HG03139 (cell line): ENCODE measurements around the gene FGF12.

Experiments used
- ATAC-seq: cut with Tn5 transposase; IDR thresholded peaks from one replicate; pipeline ENCODE4 v1.9.1; 2021; ENCODE audit not compliant: unreplicated experiment

Gene FGF12

DNA sequence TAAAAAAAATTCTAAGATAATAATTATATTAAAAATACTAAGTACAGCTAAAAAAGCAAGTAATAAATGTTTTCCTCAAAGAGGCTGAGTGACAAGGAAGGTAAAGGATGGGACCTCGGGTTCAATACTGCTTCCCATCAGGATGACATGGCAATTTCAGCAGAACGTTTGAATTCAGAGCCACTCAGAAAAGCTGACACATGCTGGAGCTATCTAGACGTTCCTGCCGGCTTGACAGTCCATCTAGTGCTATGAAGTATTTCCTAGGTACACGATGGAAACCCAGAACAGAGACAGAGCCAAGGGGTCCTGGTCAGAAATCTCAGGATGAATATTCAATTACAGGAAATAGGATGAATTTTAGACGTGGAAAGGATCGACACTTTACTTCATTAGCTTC, 361.8 kb downstream of the FGF12 start:
- no peak for ATAC-seq

DNA sequence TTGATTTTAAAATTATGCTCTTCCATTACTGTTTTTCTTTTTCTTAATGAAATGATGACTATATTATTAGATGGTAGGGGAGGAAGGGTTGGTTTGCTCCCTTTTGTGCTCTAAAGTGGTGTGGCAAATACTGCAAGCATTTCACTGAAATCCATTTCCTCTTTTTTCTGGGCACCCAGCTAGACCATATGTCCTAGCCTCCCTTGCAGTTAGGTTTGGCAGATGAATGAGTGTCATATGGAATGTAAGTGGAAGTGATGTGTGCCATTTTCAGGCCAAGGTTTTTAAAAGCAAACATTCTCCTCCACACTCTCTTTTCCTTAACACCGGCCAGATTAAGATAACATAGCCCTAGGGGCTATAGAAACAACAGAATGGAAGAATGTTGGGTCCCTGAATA, 363.0 kb downstream of the FGF12 start:
- ATAC-seq: no peak

DNA sequence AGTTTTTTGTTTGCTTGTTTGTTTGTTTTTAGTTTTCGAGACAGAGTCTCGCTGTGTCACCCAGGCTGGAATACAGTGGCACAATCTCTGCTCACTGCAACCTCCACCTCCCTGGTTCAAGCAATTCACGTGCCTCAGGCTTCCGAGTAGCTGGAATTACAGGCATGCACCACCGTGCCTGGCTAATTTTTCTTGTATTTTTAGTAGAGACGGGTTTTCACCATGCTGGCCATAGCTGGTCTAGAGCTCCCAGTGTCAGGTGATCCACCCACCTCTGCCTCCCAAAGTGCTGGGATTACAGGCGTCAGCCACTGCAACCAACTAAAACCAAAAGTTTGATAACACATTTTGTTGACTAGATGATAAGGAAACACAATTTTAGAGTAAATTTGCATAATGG, 372.7 kb downstream of the FGF12 start:
- ATAC-seq: no peak

DNA sequence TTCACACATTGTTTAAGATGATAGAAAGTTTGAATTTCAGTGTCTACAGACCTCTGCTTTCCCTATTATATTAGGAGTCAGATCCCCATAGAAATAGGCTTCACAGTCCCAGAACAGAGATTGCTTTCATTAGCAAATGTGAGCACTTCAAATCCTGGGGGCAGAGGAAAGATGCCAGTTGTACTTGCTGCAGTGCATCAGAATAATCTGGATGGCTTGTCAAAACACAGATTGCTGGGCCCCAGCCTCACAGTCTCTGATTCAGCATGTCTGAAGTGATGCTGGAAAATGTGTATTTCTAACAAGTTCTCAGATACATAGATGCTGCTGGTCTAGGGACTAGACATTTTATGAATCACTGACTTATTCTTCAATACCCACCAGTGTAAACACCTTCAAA, 375.2 kb downstream of the FGF12 start:
- ATAC-seq: no peak

DNA sequence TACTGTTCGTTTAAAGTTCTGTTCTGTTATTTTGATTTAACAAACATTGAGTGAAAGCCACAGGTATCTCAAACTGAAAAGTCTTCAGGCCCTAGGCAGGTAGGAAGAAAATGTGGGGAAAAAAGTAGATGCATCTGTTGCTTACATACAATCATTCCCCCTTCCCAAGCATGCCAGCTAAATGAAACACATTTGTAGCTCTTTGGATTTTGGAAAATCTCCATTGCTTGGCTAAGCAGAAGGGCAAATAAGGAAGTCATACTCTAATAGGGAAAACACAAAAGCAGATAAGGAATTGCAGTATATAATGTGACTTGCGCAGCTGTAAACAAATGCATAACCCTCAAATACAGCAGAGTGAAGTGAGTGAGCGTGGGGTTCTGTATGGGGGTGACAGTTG, 375.9 kb downstream of the FGF12 start:
- no peak for ATAC-seq

DNA sequence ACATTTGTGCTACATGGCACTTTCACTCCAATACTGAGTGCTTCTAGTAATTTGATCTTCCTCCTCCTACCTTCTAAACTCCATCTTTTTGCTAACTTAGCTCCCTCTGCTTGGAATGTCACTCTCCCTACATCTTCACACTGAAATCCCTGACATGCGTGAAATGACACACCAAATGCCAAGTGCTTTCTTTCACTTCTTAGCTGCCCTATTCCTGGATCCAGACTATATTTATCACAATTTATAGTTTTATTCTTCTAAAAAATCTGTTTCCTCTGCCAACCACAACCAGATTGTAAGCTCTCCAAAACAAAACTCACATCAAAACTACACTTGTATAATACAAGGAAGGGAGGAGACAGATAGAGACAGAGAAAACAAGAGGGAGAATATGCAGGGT, 387.3 kb downstream of the FGF12 start:
- no peak for ATAC-seq

DNA sequence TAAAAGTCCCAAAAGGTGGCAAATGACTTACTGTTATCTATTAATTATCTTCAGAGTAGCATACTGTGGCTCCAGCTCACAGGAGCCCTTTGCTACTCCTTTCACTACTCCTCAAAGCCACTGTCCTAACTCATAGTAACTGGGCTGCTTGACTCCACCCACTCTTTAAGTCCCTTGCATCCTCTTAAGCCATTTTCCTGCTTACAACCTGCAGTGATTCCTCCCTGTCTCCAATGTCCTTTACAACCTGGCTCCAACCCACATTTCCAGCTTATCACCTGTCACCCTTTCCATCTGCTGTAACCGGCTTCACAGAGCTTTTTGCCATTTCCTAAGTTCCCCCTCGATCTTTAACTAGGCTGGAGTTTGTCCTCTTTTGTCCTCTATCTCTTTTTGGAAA, 388.1 kb downstream of the FGF12 start:
- ATAC-seq: no peak

DNA sequence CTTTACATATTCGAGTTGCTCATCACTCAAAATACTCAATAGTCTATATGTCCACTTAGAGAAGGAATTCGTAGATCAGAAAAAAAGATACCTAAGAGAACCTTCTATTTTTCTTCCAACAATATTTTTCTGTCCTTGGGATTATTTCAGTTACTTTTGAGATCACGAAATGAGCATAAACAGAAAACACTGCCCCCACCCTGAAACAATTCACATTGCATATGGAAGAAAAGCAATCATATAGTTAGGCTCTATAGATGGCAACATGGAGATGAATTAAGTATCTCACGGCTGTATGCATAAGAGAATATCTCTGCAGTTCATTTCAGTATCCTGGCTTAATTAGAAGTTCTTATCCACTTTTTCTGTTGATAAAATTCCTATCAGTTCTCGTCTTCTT, 391.1 kb downstream of the FGF12 start:
- ATAC-seq: no peak

DNA sequence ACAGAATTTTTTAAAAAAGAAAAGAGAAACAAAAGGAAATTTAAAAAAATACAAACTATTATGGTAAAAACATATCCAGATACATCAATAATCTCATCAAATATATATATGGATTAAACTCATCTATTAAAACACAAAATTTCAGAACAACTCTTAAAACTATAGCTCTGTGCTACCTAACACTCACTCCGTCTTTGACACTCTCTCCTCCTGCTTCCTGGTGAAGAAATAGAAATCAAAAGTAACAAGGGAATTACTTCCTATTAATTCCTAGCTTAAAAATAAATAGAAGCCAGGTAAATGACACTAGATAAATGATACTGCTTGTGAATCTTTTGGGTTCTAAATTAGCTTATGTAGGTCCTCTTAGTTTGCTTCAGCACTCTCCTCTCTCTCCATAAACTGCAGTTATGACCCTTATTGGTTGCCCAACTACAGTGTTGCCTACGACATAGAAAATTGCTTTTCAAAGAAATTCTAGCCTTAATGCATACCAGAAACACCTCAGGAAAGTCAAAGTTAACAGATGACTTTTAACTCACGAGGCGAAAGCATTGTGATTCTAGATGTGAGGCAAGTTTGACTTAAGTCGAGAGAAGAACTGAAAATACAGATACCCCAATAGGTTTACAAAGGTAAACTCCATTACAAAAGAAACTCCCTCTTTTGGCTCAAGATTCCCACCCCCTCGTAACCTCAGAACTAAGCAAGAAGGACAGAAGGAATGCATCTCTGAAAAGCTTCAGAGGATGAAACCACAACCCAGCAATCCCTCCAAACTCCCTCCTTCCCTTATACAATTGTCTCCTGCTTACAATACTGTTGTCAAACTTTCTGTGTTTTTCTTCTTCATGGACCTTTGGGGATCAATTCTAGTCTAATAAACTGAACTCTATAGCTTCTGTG, 394.7 kb downstream of the FGF12 start:
- no peak for ATAC-seq

DNA sequence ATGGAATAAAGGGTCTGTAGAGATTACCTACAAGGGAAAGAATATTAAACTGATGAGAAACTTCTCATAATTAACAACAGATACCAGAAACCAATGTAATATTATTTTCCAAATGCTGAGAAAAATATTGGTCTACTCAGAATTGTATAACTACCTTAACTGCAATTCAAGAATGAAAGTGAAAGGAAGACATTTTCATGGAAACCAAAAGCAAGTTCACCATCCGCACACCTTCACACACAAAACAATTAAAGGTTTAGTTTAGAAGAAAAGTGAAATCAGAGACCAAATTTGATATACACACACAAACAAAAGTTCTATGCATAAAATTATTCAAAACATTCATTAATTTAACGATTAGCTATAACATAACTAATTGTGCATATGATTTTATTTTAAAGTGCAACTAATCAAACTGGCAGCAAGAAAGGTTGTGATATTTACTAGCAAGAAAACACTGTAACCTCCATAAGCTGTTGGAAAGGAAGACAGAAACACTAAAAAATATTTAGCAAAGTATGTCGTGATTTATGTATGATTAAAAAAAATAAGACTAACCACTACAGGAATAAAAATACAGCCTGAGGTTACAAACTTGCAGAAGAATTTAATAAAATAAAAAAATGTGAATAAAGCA, 395.5 kb downstream of the FGF12 start:
- no peak for ATAC-seq

DNA sequence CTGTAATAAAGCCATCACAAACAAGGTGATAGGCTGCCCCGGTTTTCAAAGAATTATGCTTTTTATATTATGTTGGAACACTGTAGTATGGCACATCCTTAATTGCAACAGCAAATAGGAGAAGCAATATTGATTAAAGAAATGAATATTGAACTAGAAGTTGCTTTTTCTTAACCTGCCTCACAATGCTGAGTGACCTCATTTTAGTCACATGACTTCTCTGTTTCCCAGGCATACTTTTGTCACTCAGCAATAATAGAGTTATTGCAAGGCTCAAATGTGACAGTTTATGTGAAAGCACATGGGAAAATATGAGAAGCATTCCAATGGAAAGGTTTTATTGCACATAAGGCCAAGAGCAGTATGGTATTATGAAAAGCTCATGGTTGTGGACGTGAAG, 400.7 kb downstream of the FGF12 start:
- no peak for ATAC-seq

DNA sequence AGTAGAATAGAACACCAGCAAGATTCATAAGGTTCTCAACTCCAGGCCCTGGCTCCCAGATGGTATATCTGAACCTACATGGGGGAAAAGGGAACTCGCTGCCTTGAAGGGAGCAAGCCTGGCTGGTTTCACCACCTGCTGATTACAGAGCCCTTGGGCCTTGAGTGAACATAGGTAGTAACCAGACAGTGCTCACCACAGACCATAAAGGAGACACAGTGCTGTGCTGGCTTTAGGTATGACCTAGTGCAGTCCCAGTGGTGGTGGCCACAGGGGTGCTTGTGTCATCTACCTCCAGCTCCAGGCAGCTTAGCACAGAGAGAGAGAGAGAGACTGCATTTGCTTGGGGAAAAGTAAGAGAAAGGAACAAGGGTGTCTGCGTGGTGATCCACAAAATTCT, 409.8 kb downstream of the FGF12 start:
- no peak for ATAC-seq

DNA sequence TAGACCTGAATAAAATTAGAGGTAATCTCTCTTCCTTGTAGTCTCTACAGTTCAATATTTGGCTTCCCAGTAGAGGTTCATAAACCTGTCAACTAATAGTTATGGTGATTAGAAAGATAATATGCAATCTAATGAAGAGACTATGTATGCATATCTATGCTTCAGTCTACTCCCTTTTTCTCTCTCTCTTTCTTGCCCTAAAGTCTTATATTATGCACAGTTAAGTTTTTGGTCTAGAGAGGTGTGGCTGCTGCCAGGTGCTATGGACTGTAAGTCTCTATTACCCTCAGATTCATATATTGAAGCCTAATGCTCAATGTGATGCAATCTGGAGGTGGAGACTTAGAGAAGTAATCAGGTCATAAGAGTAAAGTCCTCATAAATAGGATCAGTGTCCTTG, 413.7 kb downstream of the FGF12 start:
- ATAC-seq: no peak

DNA sequence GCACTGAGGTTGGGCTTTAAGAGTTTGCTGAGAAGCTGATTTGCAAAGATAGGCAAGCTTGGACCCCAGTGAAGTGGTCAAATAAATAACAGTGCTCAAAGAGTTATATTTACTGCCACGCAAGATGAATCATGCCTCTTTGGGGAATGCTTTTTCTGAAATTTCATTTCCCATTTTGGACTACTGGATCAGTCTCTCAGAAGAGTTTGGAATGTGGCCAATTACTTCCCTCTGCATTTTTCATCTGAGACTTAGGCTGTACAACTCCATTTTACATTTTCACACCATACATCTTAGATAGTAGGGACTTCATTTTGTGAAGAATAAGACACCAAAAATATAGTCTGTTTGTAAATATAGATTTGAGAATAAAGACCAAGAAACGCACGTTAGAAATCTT, 419.7 kb downstream of the FGF12 start:
- no peak for ATAC-seq

DNA sequence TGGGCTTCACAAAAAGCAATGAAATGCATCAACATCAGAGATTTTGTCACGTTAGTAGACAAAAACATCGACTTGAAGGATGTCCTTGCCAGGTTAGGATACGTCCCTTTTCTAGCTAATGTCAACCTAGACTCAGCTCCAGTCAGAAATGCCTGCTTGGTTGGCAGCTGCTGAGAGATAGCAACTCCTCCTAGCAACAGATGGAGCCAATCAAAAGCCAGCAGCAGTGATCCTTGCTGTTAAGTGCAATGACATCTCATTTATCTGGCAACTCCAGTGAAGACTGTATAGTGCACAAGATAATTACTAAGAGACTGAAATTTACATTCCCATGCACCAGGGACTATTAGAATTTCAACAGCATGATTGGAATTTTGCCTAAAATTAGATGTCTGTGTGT, 424.1 kb downstream of the FGF12 start:
- no peak for ATAC-seq

DNA sequence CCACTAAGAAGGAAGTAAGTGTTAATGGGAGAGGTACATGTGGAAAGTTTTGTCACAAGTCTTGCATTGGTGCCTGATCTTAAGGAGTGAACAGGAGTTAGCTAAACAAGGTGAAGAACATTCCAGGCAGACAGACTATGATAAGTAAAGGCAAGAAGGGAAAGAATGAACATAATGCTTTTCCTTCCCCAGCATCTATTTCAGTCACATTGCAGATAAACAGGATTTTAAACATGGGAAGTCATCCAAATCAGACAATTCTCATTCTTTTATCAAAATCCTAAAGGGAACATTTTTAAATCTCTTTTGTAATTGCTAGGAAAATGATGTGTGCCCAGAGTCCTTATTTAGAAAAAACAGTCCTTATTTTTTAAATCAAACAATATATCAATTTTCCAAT, 424.6 kb downstream of the FGF12 start:
- ATAC-seq: no peak

DNA sequence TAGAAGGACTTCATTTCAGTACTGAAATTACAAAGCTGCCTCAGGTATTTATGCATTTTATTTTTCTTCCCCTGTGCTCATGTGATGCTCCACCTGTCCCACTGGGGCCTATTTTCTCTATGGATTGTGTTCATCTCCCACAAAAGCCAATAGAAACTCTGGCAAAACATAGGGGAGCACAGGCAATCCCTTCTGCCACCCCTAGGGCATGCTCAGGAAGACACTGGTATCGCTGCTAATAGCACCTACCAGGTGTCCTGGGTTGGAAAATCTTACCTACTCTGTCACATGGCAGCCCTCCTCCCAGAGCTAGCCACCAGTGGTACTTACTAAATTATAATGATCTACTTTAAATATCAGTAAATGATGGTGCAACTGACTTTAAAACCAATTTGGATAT, 427.4 kb downstream of the FGF12 start:
- no peak for ATAC-seq

DNA sequence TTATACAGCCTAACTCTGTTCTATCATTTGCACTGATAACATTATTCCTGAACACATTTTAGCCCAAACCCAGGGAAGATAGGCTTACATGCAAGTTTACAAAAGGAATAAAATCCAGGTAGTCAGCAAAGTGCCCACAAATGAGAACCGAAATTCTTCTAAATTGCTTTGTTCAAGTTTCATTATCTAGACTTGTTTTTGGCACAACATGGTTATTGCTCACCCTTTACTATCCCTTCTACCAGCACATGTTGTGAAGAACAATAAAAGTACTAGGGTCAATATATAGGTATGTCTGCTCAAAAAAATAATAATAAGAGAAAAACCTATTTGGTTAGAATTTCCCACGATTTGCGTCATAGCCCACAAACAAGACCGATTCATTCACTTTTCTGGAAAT, 430.5 kb downstream of the FGF12 start:
- ATAC-seq: no peak

DNA sequence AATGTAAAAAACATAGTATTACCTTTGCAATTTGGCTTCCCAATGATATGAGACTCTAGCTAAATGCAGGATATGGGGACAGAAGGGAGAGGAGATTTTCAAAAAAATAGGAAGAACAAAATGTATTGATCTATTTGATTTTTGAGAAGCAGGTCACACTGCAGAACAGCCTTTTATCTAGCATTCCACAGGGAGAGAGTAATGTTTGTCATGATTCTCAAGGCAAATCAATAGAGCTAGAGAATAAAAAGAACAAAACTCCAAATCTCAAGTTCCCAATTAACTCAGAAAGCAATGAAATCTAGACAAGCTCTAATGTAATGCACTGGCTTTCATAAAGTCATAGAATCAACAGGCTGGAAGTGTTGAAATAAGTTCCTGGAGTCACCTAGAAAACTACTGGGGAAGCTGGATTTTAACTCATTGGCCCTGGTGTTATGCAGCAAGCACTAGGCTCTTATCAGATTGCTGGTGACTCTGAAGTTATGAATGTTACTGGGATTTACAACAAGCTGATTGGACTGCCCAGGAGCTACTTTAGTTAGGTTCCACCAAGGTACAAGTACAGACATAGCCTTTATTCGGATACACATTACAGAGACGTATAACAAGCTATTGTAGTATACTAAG, 442.8 kb downstream of the FGF12 start:
- no peak for ATAC-seq

DNA sequence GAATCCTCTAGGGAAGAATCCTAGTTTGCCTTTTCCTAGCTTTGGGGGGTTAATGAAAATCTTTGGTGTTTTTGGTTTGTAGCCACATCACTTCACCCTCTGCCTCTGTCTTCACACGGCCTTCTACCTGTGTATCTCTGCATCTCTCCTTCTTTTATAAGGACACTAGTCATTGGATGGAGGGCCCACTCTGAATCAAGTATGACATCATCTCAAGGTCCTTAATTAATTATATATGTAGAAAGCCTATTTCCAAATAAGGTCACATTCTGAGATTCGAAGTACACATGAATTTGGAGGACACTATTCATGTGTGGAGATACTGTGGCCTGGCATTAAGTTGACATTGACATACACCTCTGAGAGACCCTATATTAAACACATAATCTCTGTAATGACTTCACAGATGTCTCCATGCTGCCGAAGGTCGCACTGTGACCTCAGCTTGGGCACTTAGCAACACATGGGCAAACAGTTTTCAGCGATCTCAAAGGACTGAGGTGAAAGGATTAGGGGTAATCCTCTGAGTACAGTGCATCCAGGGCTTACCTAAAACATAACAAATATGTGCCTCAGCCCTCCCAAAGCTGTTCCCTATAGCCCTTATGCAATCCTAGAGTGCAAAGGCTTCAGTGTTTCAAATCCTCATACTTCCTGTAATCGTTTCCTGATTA, 446.0 kb downstream of the FGF12 start:
- no peak for ATAC-seq

DNA sequence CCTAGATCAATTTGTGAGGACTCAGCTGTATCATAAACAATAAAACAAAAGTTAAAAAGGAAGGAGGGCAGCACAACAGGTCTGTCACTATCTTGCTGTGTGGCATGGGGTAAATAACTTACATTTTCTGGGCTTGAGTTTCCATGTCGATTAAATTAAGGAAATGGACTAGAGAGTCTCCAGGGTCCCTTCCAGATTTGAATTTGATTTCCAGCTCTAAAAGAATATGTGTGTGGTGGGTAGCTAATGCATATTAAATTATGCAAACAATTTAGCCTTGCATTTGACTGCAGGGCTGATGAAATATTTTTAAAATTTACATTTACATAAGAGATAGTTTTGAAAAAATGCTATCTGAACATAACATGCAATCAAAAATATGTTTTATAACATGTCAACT, 447.7 kb downstream of the FGF12 start:
- ATAC-seq: no peak

DNA sequence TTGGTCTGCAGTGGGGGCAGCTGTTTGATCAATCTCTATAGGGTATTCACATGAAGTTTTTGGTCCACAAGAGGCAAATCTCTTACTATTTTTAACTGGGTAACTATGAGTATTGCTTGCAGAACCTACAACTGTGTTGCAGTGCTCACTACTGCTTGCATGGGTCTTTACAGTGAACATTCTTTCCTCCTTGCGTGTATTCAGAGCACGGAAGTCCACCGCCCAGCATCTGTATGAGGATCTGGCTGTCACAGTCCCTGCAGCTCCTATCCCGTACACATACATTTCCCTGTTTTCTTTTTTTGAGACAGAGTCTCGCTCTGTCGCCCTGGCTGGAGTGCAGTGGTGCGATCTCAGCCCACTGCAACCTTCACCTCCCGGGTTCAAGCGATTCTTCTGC, 449.9 kb downstream of the FGF12 start:
- ATAC-seq: no peak
